ENCODE results near the gene RELN.

RELN gene

GRCh38 chr7:103446049-103446520, 543.4 kb downstream of the RELN start, which contains the start of gene SLC26A5:
Gene SLC26A5, minus strand, starts transcription at chr7:103446207. Its CDS starts 24,693 bp downstream, at chr7:103421514.
- no peak for DNase-seq

- no peak for DNase-seq
These were observed 544.0 kb downstream of the RELN start for GRCh38 chr7:103445228-103446048.

GRCh38 chr7:103439661-103440060, 549.8 kb downstream of the RELN start:
- no peak for DNase-seq

- no peak for DNase-seq
These were observed 551.8 kb downstream of the RELN start for GRCh38 chr7:103437623-103438022.

GRCh38 chr7:103432712-103433111, 556.7 kb downstream of the RELN start:
- no peak for DNase-seq

GRCh38 chr7:103425177-103425576, 564.3 kb downstream of the RELN start:
- DNase-seq, result no peak

- DNase-seq, result no peak
These were observed 565.8 kb downstream of the RELN start for GRCh38 chr7:103423467-103424179.
